Panc1 (cell line): ENCODE measurements around the gene MAP2K4. TPM values are rescaled to one million over a fixed set of nuclear protein-coding genes. Genes with fewer than 3 reads are reported as not detected.

Source experiments
- ATAC-seq: fragments of 200-7000 bp; cut with Tn5 transposase; 2 replicates; pipeline ENCODE4 v1.9.1; 2020; ENCODE audit warnings: mild to moderate bottlenecking, moderate library complexity
- BruUV-seq: library from RNA; stranded (reverse); fragments of 400-500 nt; replicated peaks from 2 replicates; lab custom pipeline; 2021; lab: Mats Ljungman, UMichigan
- CTCF ChIA-PET: fragments of 300-600 bp; sonication (Branson Sonifier 250); formaldehyde crosslinking; loops from one replicate; lab custom pipeline; 2022; ENCODE audit warnings: antibody characterized with exemption; lab: Charles Lee
- POLR2A ChIA-PET: fragments of 300-600 bp; sonication (Branson Sonifier 250); formaldehyde crosslinking; loops from one replicate; lab custom pipeline; 2022; ENCODE audit warnings: antibody characterized with exemption; lab: Charles Lee
- DNase-seq: peaks from one replicate; pipeline ENCODE4 v3.0.0-alpha.2; 2010; ENCODE audit warnings: low read depth, low spot score
- H3K27ac ChIP-seq: 2 replicates; pipeline ENCODE4 v1.5.1; 2011; ENCODE audit warnings: mild to moderate bottlenecking, low read length, inconsistent platforms
- H3K27me3 ChIP-seq: fragments of 200-500 bp; sonication (Bioruptor generic); 2 replicates; pipeline ENCODE4 v1.6.0; 2014; ENCODE audit warnings: low read length, inconsistent platforms; ENCODE audit not compliant: control insufficient read depth, insufficient read depth
- H3K36me3 ChIP-seq: fragments of 200-500 bp; sonication (Bioruptor generic); 2 replicates; pipeline ENCODE4 v1.5.1; 2014; ENCODE audit warnings: inconsistent platforms, mild to moderate bottlenecking, low read length, moderate library complexity; ENCODE audit not compliant: control insufficient read depth, insufficient read depth
- H3K4me1 ChIP-seq: 2 replicates; pipeline ENCODE4 v1.5.1; 2011; ENCODE audit warnings: inconsistent platforms, mild to moderate bottlenecking, low read length, moderate library complexity; ENCODE audit not compliant: control insufficient read depth, insufficient read depth
- H3K4me3 ChIP-seq, 2 experiments: 2 replicates each; pipeline ENCODE4 v1.5.1; 2011 to 2012; ENCODE audit warnings: low read depth in 2 of 2, low read length in 2 of 2, mild to moderate bottlenecking in 2 of 2, inconsistent platforms in 1 of 2, moderate library complexity in 1 of 2
- H3K9me3 ChIP-seq: fragments of 200-500 bp; sonication (Bioruptor generic); 2 replicates; pipeline ENCODE4 v1.5.1; 2014; ENCODE audit warnings: low read depth, mild to moderate bottlenecking, inconsistent platforms, low read length, moderate library complexity; ENCODE audit not compliant: control insufficient read depth, insufficient read depth
- POLR2AphosphoS5 ChIP-seq: IDR thresholded peaks from 2 replicates; pipeline ENCODE4 v1.6.1; 2012; ENCODE audit warnings: mild to moderate bottlenecking, low read depth, low read length, moderate library complexity
- SIN3A ChIP-seq: IDR thresholded peaks from 2 replicates; pipeline ENCODE4 v1.6.1; 2012; ENCODE audit warnings: low read depth, mild to moderate bottlenecking, low read length, moderate library complexity, borderline replicate concordance; ENCODE audit not compliant: insufficient read depth
- TCF7L2 ChIP-seq: IDR thresholded peaks from 2 replicates; pipeline ENCODE4 v1.6.1; 2011; ENCODE audit warnings: mild to moderate bottlenecking, low read depth, low read length, inconsistent platforms
- in situ Hi-C: cut with HindIII; loops from 2 replicates; pipeline ENCODE4 v1.10.0; 2016; ENCODE audit warnings: low sequenced_read_pairs, low pct_unique_long_range_greater_than_20kb
- intact Hi-C: fragments of 100-400 bp; cut with micrococcal nuclease; formaldehyde crosslinking; loops from one replicate; pipeline ENCODE4 v1.10.0; 2022; ENCODE audit not compliant: unreplicated experiment
- total RNA-seq: library from RNA; stranded (reverse); gene quantifications from one replicate; pipeline ENCODE4 v1.2.1, GENCODE V29; 2021; ENCODE audit not compliant: unreplicated experiment
- TF ChIP-seq, protein P1 (sequence below), 2 experiments: IDR thresholded peaks; 2 replicates each; pipeline ENCODE4 v1.6.1; 2011 to 2012; ENCODE audit warnings: low read depth in 2 of 2, control low read depth in 1 of 2, low read length in 1 of 2, mild to moderate bottlenecking in 1 of 2, moderate library complexity in 1 of 2; ENCODE audit not compliant: insufficient read depth in 1 of 2
- TF ChIP-seq, protein P2 (sequence below): fragments of 450-650 bp; IDR thresholded peaks from 2 replicates; pipeline ENCODE4 v1.5.1; 2017; ENCODE audit warnings: mild to moderate bottlenecking

The MAP2K4 gene
- total RNA-seq, 1 experiment from 2014 or later: 16.8 TPM

GRCh38 chr17:12097326-12097725, 76.6 kb downstream of the MAP2K4 start:
- ChIA-PET POLR2A (no interaction called here), CTCF (no interaction called here)
- TF ChIP-seq POLR2AphosphoS5 (no peak), SIN3A (no peak), TCF7L2 (no peak)
- TF ChIP-seq, protein P1, sequence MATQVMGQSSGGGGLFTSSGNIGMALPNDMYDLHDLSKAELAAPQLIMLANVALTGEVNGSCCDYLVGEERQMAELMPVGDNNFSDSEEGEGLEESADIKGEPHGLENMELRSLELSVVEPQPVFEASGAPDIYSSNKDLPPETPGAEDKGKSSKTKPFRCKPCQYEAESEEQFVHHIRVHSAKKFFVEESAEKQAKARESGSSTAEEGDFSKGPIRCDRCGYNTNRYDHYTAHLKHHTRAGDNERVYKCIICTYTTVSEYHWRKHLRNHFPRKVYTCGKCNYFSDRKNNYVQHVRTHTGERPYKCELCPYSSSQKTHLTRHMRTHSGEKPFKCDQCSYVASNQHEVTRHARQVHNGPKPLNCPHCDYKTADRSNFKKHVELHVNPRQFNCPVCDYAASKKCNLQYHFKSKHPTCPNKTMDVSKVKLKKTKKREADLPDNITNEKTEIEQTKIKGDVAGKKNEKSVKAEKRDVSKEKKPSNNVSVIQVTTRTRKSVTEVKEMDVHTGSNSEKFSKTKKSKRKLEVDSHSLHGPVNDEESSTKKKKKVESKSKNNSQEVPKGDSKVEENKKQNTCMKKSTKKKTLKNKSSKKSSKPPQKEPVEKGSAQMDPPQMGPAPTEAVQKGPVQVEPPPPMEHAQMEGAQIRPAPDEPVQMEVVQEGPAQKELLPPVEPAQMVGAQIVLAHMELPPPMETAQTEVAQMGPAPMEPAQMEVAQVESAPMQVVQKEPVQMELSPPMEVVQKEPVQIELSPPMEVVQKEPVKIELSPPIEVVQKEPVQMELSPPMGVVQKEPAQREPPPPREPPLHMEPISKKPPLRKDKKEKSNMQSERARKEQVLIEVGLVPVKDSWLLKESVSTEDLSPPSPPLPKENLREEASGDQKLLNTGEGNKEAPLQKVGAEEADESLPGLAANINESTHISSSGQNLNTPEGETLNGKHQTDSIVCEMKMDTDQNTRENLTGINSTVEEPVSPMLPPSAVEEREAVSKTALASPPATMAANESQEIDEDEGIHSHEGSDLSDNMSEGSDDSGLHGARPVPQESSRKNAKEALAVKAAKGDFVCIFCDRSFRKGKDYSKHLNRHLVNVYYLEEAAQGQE (IDR thresholded peaks at IDR 0.05; ENCODE audit: insufficient read depth in 1 of 2, low read depth in 2 of 2, low read length in 1 of 2): no peak
- TF ChIP-seq, protein P2, sequence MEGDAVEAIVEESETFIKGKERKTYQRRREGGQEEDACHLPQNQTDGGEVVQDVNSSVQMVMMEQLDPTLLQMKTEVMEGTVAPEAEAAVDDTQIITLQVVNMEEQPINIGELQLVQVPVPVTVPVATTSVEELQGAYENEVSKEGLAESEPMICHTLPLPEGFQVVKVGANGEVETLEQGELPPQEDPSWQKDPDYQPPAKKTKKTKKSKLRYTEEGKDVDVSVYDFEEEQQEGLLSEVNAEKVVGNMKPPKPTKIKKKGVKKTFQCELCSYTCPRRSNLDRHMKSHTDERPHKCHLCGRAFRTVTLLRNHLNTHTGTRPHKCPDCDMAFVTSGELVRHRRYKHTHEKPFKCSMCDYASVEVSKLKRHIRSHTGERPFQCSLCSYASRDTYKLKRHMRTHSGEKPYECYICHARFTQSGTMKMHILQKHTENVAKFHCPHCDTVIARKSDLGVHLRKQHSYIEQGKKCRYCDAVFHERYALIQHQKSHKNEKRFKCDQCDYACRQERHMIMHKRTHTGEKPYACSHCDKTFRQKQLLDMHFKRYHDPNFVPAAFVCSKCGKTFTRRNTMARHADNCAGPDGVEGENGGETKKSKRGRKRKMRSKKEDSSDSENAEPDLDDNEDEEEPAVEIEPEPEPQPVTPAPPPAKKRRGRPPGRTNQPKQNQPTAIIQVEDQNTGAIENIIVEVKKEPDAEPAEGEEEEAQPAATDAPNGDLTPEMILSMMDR: no peak
- ATAC-seq: no peak
- Histone ChIP-seq H3K27me3 (no peaks in the 10 kb centered on the region), H3K4me1 (no peaks in the 10 kb centered on the region), H3K9me3 (no peaks in the 10 kb centered on the region), H3K27ac (no peak overlapping the region), H3K4me3 (no peak overlapping the region), H3K36me3 (no peaks in the 10 kb centered on the region)
- intact Hi-C loops (no loop called here), in situ Hi-C loops (no loop called here)
- DNase-seq: no peak
- no TSS peak for BruUV-seq

DNA sequence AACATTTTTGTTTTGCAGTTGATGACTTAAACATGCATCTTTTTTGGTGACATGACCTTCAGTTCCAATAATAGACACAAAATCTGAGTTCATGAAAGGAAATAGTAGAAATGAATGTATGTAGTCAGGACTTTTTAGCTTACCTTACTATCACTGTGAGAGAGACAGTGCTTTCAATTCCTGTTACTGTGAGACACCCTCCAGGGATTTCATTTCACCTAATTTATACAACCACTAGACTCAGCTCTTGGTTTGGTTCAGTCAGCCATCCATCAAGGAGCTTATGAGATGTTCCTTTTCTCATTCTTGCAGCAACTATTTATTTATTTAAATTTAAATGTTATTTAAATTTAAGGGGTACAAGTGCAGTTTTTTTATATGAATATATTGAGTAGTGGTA, 77.9 kb downstream of the MAP2K4 start:
- Histone ChIP-seq H3K9me3 (no peaks in the 10 kb centered on the region), H3K4me1 (no peaks in the 10 kb centered on the region), H3K4me3 (no peak overlapping the region), H3K36me3 (no peaks in the 10 kb centered on the region), H3K27ac (no peak overlapping the region), H3K27me3 (no peaks in the 10 kb centered on the region)
- POLR2A ChIA-PET: no interaction called here
- no peak for ATAC-seq
- intact Hi-C loops: no loop called here
- in situ Hi-C loops: no loop called here
- BruUV-seq: no TSS peak
- TF ChIP-seq, protein P2: no peak
- TF ChIP-seq TCF7L2 (no peak), SIN3A (no peak), POLR2AphosphoS5 (no peak)
- TF ChIP-seq, protein P1 (IDR thresholded peaks at IDR 0.05; ENCODE audit: insufficient read depth in 1 of 2, low read depth in 2 of 2, low read length in 1 of 2): no peak
- CTCF ChIA-PET: no interaction called here
- DNase-seq: no peak
